ENCODE data around the gene ARID1B.

- TF ChIP-seq CEBPG (CRISPR knock-in tag; IDR thresholded peaks at IDR 0.05): no peak
- TF ChIP-seq POLR2AphosphoS5 (IDR thresholded peaks at IDR 0.05; ENCODE audit: low read depth, low read length): no peak
Measured at GRCh38 chr6:157092736-157093135, 315.6 kb downstream of the ARID1B start.
